PC-3 (cell line): ENCODE measurements around the gene MAGI1. TPM values are rescaled to one million over a fixed set of nuclear protein-coding genes. Genes with fewer than 3 reads are reported as not detected.

Source experiments
- ATAC-seq: fragments of 200-7000 bp; cut with Tn5 transposase; 2 replicates; pipeline ENCODE4 v1.9.1; 2020; ENCODE audit warnings: mild to moderate bottlenecking, moderate library complexity
- BruUV-seq: library from RNA; stranded (reverse); fragments of 400-500 nt; replicated peaks from 2 replicates; lab custom pipeline; 2021; lab: Mats Ljungman, UMichigan
- CTCF ChIA-PET: fragments of 300-600 bp; sonication (Branson Sonifier 250); formaldehyde crosslinking; loops from one replicate; lab custom pipeline; 2022; ENCODE audit warnings: antibody characterized with exemption; lab: Charles Lee
- POLR2A ChIA-PET: fragments of 300-600 bp; sonication (Branson Sonifier 250); formaldehyde crosslinking; loops from one replicate; lab custom pipeline; 2022; ENCODE audit warnings: antibody characterized with exemption; ENCODE audit not compliant: unreplicated experiment; lab: Charles Lee
- DNase-seq: peaks from one replicate; pipeline ENCODE4 v3.0.0-alpha.2; 2015
- H2AFZ ChIP-seq: fragments of 300-600 bp; sonication (generic); 2 replicates; pipeline ENCODE4 v1.6.0; 2016; ENCODE audit warnings: antibody characterized with exemption, low read length
- H3F3A ChIP-seq: fragments of 300-600 bp; sonication (generic); one replicate; pipeline ENCODE4 v1.6.0; 2017; ENCODE audit warnings: antibody characterized with exemption, low read length, control low read depth, mild to moderate bottlenecking; ENCODE audit not compliant: unreplicated experiment
- H3K27ac ChIP-seq: fragments of 300-600 bp; sonication (generic); 2 replicates; pipeline ENCODE4 v1.5.1; 2016; ENCODE audit warnings: mild to moderate bottlenecking, low read length
- H3K27me3 ChIP-seq: fragments of 300-600 bp; sonication (generic); 2 replicates; pipeline ENCODE4 v1.6.1; 2016; ENCODE audit warnings: low read length, mixed read lengths
- H3K36me3 ChIP-seq: fragments of 300-600 bp; sonication (generic); 2 replicates; pipeline ENCODE4 v1.6.1; 2016; ENCODE audit warnings: low read depth, mixed run types, low read length, mixed read lengths
- H3K4me1 ChIP-seq: fragments of 300-600 bp; sonication (generic); 2 replicates; pipeline ENCODE4 v1.5.1; 2016; ENCODE audit warnings: low read length; ENCODE audit not compliant: insufficient read depth
- H3K4me2 ChIP-seq: fragments of 300-600 bp; sonication (generic); 2 replicates; pipeline ENCODE4 v1.6.0; 2016; ENCODE audit warnings: low read length
- H3K4me3 ChIP-seq: fragments of 300-600 bp; sonication (generic); 2 replicates; pipeline ENCODE4 v1.5.1; 2016; ENCODE audit warnings: mild to moderate bottlenecking, low read length, mixed read lengths
- H3K79me2 ChIP-seq: fragments of 300-600 bp; sonication (generic); 2 replicates; pipeline ENCODE4 v1.6.1; 2017; ENCODE audit warnings: low read length, mixed read lengths
- H3K9ac ChIP-seq: fragments of 300-600 bp; sonication (generic); 2 replicates; pipeline ENCODE4 v1.6.0; 2016; ENCODE audit warnings: mild to moderate bottlenecking, low read length
- H3K9me2 ChIP-seq: fragments of 300-600 bp; sonication (generic); replicated peaks from 2 replicates; pipeline ENCODE4 v1.6.1; 2016; ENCODE audit warnings: mixed run types, low read length, mixed read lengths
- H3K9me3 ChIP-seq: fragments of 300-600 bp; sonication (generic); 2 replicates; pipeline ENCODE4 v1.6.1; 2016; ENCODE audit warnings: low read length, mixed read lengths
- H4K20me1 ChIP-seq: fragments of 300-600 bp; sonication (generic); 2 replicates; pipeline ENCODE4 v1.6.1; 2016; ENCODE audit warnings: low read length, mixed read lengths
- CTCF ChIP-seq: fragments of 300-600 bp; sonication (generic); conservative IDR thresholded peaks from 2 replicates; pipeline ENCODE4 v1.5.1; 2017; ENCODE audit warnings: antibody characterized with exemption, low read depth, mild to moderate bottlenecking, low read length
- EZH2 ChIP-seq: fragments of 300-600 bp; sonication (generic); IDR thresholded peaks from one replicate; pipeline ENCODE4 v1.6.1; 2017; ENCODE audit warnings: antibody characterized with exemption, mild to moderate bottlenecking, low read length; ENCODE audit not compliant: unreplicated experiment
- EZH2phosphoT487 ChIP-seq: fragments of 300-600 bp; sonication (generic); IDR thresholded peaks from 2 replicates; pipeline ENCODE4 v1.6.1; 2018; ENCODE audit warnings: mild to moderate bottlenecking, antibody characterized with exemption, low read length, borderline replicate concordance
- intact Hi-C: fragments of 100-400 bp; cut with micrococcal nuclease; formaldehyde crosslinking; loops from 2 replicates; pipeline ENCODE4 v1.9.0; 2023
- total RNA-seq: library from RNA; depleted of rRNA; stranded (reverse); fragments of >200 nt; gene quantifications from 2 replicates; pipeline ENCODE4 v1.2.3, GENCODE V29; 2014

Gene MAGI1
- total RNA-seq, 1 experiment from 2014 or later: 8.9 TPM

- Histone ChIP-seq H3K27ac (no peak overlapping the region), H3K4me1 (peaks cover 25% of the 10 kb centered on the region), H3K4me3 (no peak overlapping the region), H4K20me1 (no peaks in the 10 kb centered on the region), H3K9me3 (no peaks in the 10 kb centered on the region), H3K9me2 (no peaks in the 10 kb centered on the region), H3K9ac (no peak overlapping the region), H3K36me3 (no peaks in the 10 kb centered on the region), H3F3A (no peaks in the 10 kb centered on the region), H3K27me3 (no peaks in the 10 kb centered on the region), H2AFZ (no peak overlapping the region), H3K79me2 (no peaks in the 10 kb centered on the region), H3K4me2 (no peak overlapping the region)
- ChIA-PET CTCF (no interaction called here), POLR2A (no interaction called here)
- ATAC-seq: no peak
- intact Hi-C loops: loop anchor here (10.0 kb wide), 4 partner anchors 86 to 156 kb away; no protein-coding TSS in a partner anchor
- no peak for DNase-seq
- TF ChIP-seq CTCF (no peak), EZH2phosphoT487 (no peak), EZH2 (no peak)
- BruUV-seq: no TSS peak
Measured at GRCh38 chr3:65578861-65579260, 459.9 kb downstream of the MAGI1 start.

DNA sequence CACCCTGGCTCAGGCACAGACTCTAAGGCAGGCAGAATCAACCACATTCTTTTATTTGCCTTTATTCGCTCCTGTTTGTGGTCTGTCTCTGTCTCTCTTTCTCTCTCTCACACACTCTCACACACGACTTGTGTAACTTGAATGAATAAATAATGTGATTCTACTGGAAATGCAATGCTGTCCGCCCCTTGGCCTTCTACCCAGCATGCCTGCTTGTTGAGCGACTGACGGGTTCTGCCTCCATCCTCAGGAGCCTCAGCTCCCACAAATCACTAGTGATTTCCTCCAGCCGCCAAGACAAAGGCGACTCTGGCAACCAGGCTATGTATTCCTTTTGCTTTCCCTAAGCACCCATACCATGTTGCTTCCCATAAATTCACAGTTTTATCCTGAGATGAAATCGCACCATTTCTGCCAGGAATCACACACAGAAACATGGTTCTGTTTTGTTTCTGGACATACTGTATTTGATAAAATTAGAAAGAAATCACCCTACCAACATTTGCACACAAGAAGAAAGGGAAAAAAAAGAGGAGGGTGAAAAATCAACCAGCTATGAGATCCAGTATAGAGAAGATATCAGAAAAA, 460.8 kb downstream of the MAGI1 start:
- H4K20me1 ChIP-seq: no peaks in the 10 kb centered on the region

More for the DNA sequence above, 460.8 kb downstream of the MAGI1 start:
- peaks cover 25% of the 10 kb centered on the region for H3K4me1 ChIP-seq
- H3K9me2 ChIP-seq: no peaks in the 10 kb centered on the region
- no peak for TF ChIP-seq EZH2phosphoT487
- TF ChIP-seq EZH2: no peak
- TF ChIP-seq CTCF: no peak
- H3K79me2 ChIP-seq: no peaks in the 10 kb centered on the region
- H3K9ac ChIP-seq: no peak overlapping the region
- intact Hi-C loops: loop anchor here (10.0 kb wide), 4 partner anchors 87 to 157 kb away; no protein-coding TSS in a partner anchor
- ChIA-PET POLR2A (no interaction called here), CTCF (no interaction called here)
- H3K4me3 ChIP-seq: no peak overlapping the region
- no peak overlapping the region for H2AFZ ChIP-seq
- H3F3A ChIP-seq: no peaks in the 10 kb centered on the region
- no peak overlapping the region for H3K27ac ChIP-seq
- no peaks in the 10 kb centered on the region for H3K9me3 ChIP-seq
- no peak overlapping the region for H3K4me2 ChIP-seq
- BruUV-seq: no TSS peak
- ATAC-seq (no peak), DNase-seq (no peak)
- H3K27me3 ChIP-seq: no peaks in the 10 kb centered on the region
- H3K36me3 ChIP-seq: no peaks in the 10 kb centered on the region
